Nephron (organoid): ENCODE measurements around the gene PJVK.

ENCODE experiments used
- H3K27ac Mint-ChIP-seq, 3 experiments: 2 replicates each; pipeline ENCODE4 v1.8.0; 2020; ENCODE audit warnings: mixed read lengths in 3 of 3, mild to moderate bottlenecking in 2 of 3, moderate library complexity in 1 of 3
- H3K27me3 Mint-ChIP-seq: 2 replicates; pipeline ENCODE4 v1.8.0; 2021; ENCODE audit warnings: low read depth, mild to moderate bottlenecking, moderate library complexity, mixed read lengths
- H3K36me3 Mint-ChIP-seq: 2 replicates; pipeline ENCODE4 v1.8.0; 2020; ENCODE audit warnings: low read depth, mixed read lengths
- H3K4me1 Mint-ChIP-seq: 2 replicates; pipeline ENCODE4 v1.8.0; 2020; ENCODE audit warnings: mixed read lengths
- H3K4me3 Mint-ChIP-seq, 3 experiments: 2 replicates each; pipeline ENCODE4 v1.8.0; 2020; ENCODE audit warnings: mild to moderate bottlenecking in 3 of 3, mixed read lengths in 3 of 3, moderate library complexity in 2 of 3
- H3K9me3 Mint-ChIP-seq: 2 replicates; pipeline ENCODE4 v1.8.0; 2020; ENCODE audit warnings: mixed read lengths
- TF ChIP-seq, protein P1 (sequence below), 3 experiments: fragments of 200-600 bp; sonication (generic); IDR thresholded peaks; one replicate each; pipeline ENCODE4 v1.5.0; 2021; ENCODE audit warnings: antibody characterized with exemption in 3 of 3; ENCODE audit not compliant: unreplicated experiment in 3 of 3

PJVK gene

GRCh38 chr2:178450774-178451525 is at the start of gene PJVK, which contains the start of gene PRKRA:
PJVK (plus strand) TSS chr2:178451378; CDS start chr2:178453410, 2,032 bp downstream.
PRKRA (minus strand) TSS chr2:178451175; CDS start chr2:178451030, 145 bp downstream.
- Mint-ChIP-seq H3K27ac (peak within 1 kb of the TSS; percentile 99 to 100 (median 100)), H3K36me3 (peaks cover 30% of the 10 kb centered on the region), H3K4me1 (peaks cover 36% of the 10 kb centered on the region), H3K27me3 (no peaks in the 10 kb centered on the region), H3K4me3 (peak within 1 kb of the TSS; percentile 85 to 94 (median 92)), H3K9me3 (no peaks in the 10 kb centered on the region)
- TF ChIP-seq, protein P1, sequence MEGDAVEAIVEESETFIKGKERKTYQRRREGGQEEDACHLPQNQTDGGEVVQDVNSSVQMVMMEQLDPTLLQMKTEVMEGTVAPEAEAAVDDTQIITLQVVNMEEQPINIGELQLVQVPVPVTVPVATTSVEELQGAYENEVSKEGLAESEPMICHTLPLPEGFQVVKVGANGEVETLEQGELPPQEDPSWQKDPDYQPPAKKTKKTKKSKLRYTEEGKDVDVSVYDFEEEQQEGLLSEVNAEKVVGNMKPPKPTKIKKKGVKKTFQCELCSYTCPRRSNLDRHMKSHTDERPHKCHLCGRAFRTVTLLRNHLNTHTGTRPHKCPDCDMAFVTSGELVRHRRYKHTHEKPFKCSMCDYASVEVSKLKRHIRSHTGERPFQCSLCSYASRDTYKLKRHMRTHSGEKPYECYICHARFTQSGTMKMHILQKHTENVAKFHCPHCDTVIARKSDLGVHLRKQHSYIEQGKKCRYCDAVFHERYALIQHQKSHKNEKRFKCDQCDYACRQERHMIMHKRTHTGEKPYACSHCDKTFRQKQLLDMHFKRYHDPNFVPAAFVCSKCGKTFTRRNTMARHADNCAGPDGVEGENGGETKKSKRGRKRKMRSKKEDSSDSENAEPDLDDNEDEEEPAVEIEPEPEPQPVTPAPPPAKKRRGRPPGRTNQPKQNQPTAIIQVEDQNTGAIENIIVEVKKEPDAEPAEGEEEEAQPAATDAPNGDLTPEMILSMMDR (IDR thresholded peaks at IDR 0.05; ENCODE audit: unreplicated experiment in 3 of 3): no peak

- TF ChIP-seq, protein P1 (IDR thresholded peaks at IDR 0.05; ENCODE audit: unreplicated experiment in 3 of 3): no peak
- Mint-ChIP-seq H3K36me3 (no peaks in the 10 kb centered on the region), H3K27ac (no peak overlapping the region), H3K4me1 (peaks cover 23% of the 10 kb centered on the region), H3K9me3 (no peaks in the 10 kb centered on the region), H3K27me3 (peaks cover 4% of the 10 kb centered on the region), H3K4me3 (no peak overlapping the region)
Measured at GRCh38 chr2:178401994-178402437, 49.2 kb upstream of the PJVK start.

- peak overlapping the region in 2 of 3 experiments; percentile 72 to 77 for H3K27ac Mint-ChIP-seq
- TF ChIP-seq, protein P1 (IDR thresholded peaks at IDR 0.05; ENCODE audit: unreplicated experiment in 3 of 3): no peak
- H3K9me3 Mint-ChIP-seq: no peaks in the 10 kb centered on the region
- H3K4me3 Mint-ChIP-seq: no peak overlapping the region
- H3K36me3 Mint-ChIP-seq: no peaks in the 10 kb centered on the region
- peaks cover 4% of the 10 kb centered on the region for H3K27me3 Mint-ChIP-seq
- peaks cover 18% of the 10 kb centered on the region for H3K4me1 Mint-ChIP-seq
Measured at GRCh38 chr2:178403671-178404306, 47.4 kb upstream of the PJVK start.

DNA sequence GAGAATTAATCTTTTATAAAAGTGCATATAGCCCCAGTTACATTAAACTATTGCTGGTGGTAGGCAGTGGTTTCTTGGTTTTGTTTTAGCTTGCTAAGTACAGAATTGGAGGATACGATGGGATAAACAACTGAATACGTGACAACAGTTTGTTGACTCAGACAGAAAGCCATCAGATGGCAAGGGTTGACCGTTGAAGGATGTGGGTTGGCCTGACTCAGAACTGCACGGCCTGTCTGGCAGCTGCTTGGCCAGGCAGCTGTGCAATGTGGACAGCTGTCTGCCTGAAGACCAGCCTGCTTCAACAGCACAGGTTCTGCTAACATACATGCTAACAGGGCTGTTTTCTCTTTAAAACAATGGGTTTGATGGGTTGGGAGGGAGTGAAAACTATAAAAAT is 46.8 kb upstream of the PJVK start:
- Mint-ChIP-seq H3K36me3 (no peaks in the 10 kb centered on the region), H3K4me3 (no peak overlapping the region)

DNA sequence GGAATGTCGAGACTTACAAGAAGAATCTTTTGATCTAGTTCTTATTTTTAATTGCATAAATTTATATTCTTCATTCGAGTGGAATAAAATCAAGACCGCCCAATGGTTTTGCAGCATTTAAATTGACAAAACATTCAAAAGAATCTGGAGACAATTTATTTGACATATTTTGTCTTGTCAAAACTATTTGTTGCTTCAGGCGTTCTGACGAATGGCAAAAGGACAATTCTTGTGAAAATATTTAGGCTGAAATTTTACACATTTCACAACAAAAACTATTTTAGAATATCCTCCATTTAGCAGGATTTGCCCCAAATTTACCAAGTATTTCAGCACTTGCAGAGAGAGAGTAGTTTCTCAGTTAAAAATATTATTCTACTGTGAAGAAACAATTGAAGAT is 41.9 kb upstream of the PJVK start:
- Mint-ChIP-seq H3K36me3 (no peaks in the 10 kb centered on the region), H3K4me1 (peaks cover 9% of the 10 kb centered on the region), H3K27me3 (peaks cover 4% of the 10 kb centered on the region), H3K27ac (no peak overlapping the region), H3K9me3 (no peaks in the 10 kb centered on the region), H3K4me3 (no peak overlapping the region)
- TF ChIP-seq, protein P1 (IDR thresholded peaks at IDR 0.05; ENCODE audit: unreplicated experiment in 3 of 3): no peak

More for the DNA sequence above, 46.8 kb upstream of the PJVK start:
- peaks cover 4% of the 10 kb centered on the region for H3K27me3 Mint-ChIP-seq
- H3K9me3 Mint-ChIP-seq: no peaks in the 10 kb centered on the region
- TF ChIP-seq, protein P1 (IDR thresholded peaks at IDR 0.05; ENCODE audit: unreplicated experiment in 3 of 3): no peak
- peak overlapping the region; percentile 72 to 87 (median 77) for H3K27ac Mint-ChIP-seq
- peaks cover 18% of the 10 kb centered on the region for H3K4me1 Mint-ChIP-seq
